H1 (cell line): Measurements from ENCODE around the gene MAGI2. TPM values are rescaled to one million over a fixed set of nuclear protein-coding genes. Genes with fewer than 3 reads are reported as not detected.
A peak's percentile ranks its signal among the peaks of the same experiment; 100 is the strongest.

Source experiments
- CTCF ChIA-PET: fragments of 300-600 bp; sonication (Branson Sonifier 250); formaldehyde crosslinking; loops from one replicate; lab custom pipeline; 2021; ENCODE audit not compliant: partially characterized antibody; lab: Charles Lee
- POLR2A ChIA-PET: fragments of 300-600 bp; sonication (Branson Sonifier 250); formaldehyde crosslinking; loops from one replicate; lab custom pipeline; 2021; ENCODE audit warnings: inconsistent platforms; ENCODE audit not compliant: partially characterized antibody; lab: Charles Lee
- DNase-seq, 2 experiments: peaks; one replicate each; pipeline versions ENCODE4 v3.0.0 to v3.0.0-alpha.2; 2010 to 2022; ENCODE audit warnings: low spot score in 2 of 2, low read depth in 1 of 2, mixed read lengths in 1 of 2
- FAIRE-seq: peaks from 2 replicates; lab custom pipeline; 2011; peaks lifted over from hg19 to GRCh38; lab: Jason Lieb, UNC
- H2AFZ ChIP-seq: 2 replicates; pipeline ENCODE4 v1.8.1; 2012; ENCODE audit warnings: low read length, inconsistent platforms
- H2AK5ac ChIP-seq: 2 replicates; pipeline ENCODE4 v1.6.1; 2013; ENCODE audit warnings: low read depth, low read length
- H2BK120ac ChIP-seq: replicated peaks from 2 replicates; pipeline ENCODE3; 2013; ENCODE audit warnings: low read depth, low read length, inconsistent platforms
- H2BK12ac ChIP-seq: 2 replicates; pipeline ENCODE4 v1.6.1; 2013; ENCODE audit warnings: low read depth, low read length
- H2BK15ac ChIP-seq: 2 replicates; pipeline ENCODE4 v1.6.1; 2013; ENCODE audit warnings: low read length
- H2BK20ac ChIP-seq: 2 replicates; pipeline ENCODE4 v1.6.1; 2013; ENCODE audit warnings: low read length
- H2BK5ac ChIP-seq: 2 replicates; pipeline ENCODE4 v1.6.1; 2013; ENCODE audit warnings: low read depth, low read length
- H3K14ac ChIP-seq: 2 replicates; pipeline ENCODE4 v1.6.1; 2013; ENCODE audit warnings: inconsistent platforms; ENCODE audit not compliant: insufficient read length
- H3K18ac ChIP-seq: 2 replicates; pipeline ENCODE4 v1.6.1; 2013; ENCODE audit warnings: low read length; ENCODE audit errors: extremely low read depth
- H3K23ac ChIP-seq: 2 replicates; pipeline ENCODE4 v1.6.1; 2013; ENCODE audit warnings: inconsistent platforms; ENCODE audit not compliant: insufficient read length
- H3K23me2 ChIP-seq: 2 replicates; pipeline ENCODE4 v1.6.1; 2013; ENCODE audit warnings: low read depth, low read length
- H3K27ac ChIP-seq: 2 replicates; pipeline ENCODE4 v1.6.1; 2011; ENCODE audit warnings: low read depth, low read length, inconsistent platforms
- H3K27me3 ChIP-seq, 4 experiments: replicated peaks in 1 of 4; 1 replicate in 1 of 4; 2 replicates in 3 of 4; pipeline versions ENCODE4 v1.6.1 to v1.8.1; 2011 to 2013; ENCODE audit warnings: low read length in 3 of 4, mild to moderate bottlenecking in 3 of 4, inconsistent platforms in 2 of 4, mixed read lengths in 2 of 4, moderate library complexity in 1 of 4; ENCODE audit not compliant: control insufficient read depth in 3 of 4, insufficient read depth in 3 of 4; ENCODE audit errors: extremely low read depth in 1 of 4
- H3K36me3 ChIP-seq, 4 experiments: 2 replicates each; pipeline versions ENCODE4 v1.6.1 to v1.8.1; 2011 to 2013; ENCODE audit warnings: mild to moderate bottlenecking in 4 of 4, low read length in 3 of 4, moderate library complexity in 2 of 4, control low read depth in 1 of 4, inconsistent platforms in 1 of 4; ENCODE audit not compliant: insufficient read depth in 4 of 4, control insufficient read depth in 2 of 4
- H3K4ac ChIP-seq: replicated peaks from 2 replicates; pipeline ENCODE3; 2013; ENCODE audit warnings: low read length, low read depth, mixed read lengths, inconsistent platforms; ENCODE audit not compliant: insufficient read length
- H3K4me1 ChIP-seq, 4 experiments: replicated peaks in 1 of 4; 1 replicate in 1 of 4; 2 replicates in 3 of 4; pipeline versions ENCODE4 v1.6.1 to v1.8.1; 2011 to 2013; ENCODE audit warnings: low read length in 3 of 4, inconsistent platforms in 2 of 4, mixed read lengths in 1 of 4; ENCODE audit not compliant: insufficient read depth in 4 of 4, control insufficient read depth in 3 of 4
- H3K4me2 ChIP-seq, 2 experiments: 2 replicates each; pipeline versions ENCODE4 v1.6.1 to v1.8.1; 2011 to 2013; ENCODE audit warnings: low read depth in 2 of 2, low read length in 2 of 2, control low read depth in 1 of 2, inconsistent platforms in 1 of 2, mild to moderate bottlenecking in 1 of 2; ENCODE audit not compliant: insufficient read depth in 1 of 2
- H3K4me3 ChIP-seq, 4 experiments: fragments of 200-600, 300-600 bp in 1 of 4; sonication (generic), shearing (Covaris generic), sonication (Bioruptor Twin) in 1 of 4; 2 replicates each; pipeline versions ENCODE4 v1.5.1 to v1.8.1; 2011 to 2016; ENCODE audit warnings: low read length in 4 of 4, low read depth in 3 of 4, control low read depth in 2 of 4, inconsistent platforms in 2 of 4, mild to moderate bottlenecking in 2 of 4, mixed read lengths in 1 of 4, moderate library complexity in 1 of 4; ENCODE audit not compliant: insufficient read depth in 2 of 4; ENCODE audit errors: extremely low read depth in 1 of 4
- H3K56ac ChIP-seq: replicated peaks from 2 replicates; pipeline ENCODE3; 2013; ENCODE audit warnings: low read depth, mild to moderate bottlenecking, mixed read lengths, low read length, inconsistent platforms; ENCODE audit not compliant: insufficient read length
- H3K79me1 ChIP-seq: 2 replicates; pipeline ENCODE4 v1.6.1; 2013; ENCODE audit warnings: low read depth, low read length, control low read depth
- H3K79me2 ChIP-seq, 2 experiments: 2 replicates each; pipeline versions ENCODE4 v1.6.1 to v1.8.1; 2012 to 2013; ENCODE audit warnings: low read length in 2 of 2, mild to moderate bottlenecking in 2 of 2, inconsistent platforms in 1 of 2; ENCODE audit not compliant: insufficient read depth in 2 of 2, control insufficient read depth in 1 of 2
- H3K9ac ChIP-seq, 4 experiments: replicated peaks in 1 of 4; 1 replicate in 1 of 4; 2 replicates in 3 of 4; pipeline versions ENCODE4 v1.6.1 to v1.8.1; 2011 to 2013; ENCODE audit warnings: low read depth in 3 of 4, low read length in 3 of 4, control low read depth in 2 of 4, mild to moderate bottlenecking in 2 of 4, moderate library complexity in 2 of 4, inconsistent platforms in 1 of 4; ENCODE audit errors: extremely low read depth in 1 of 4
- H3K9me3 ChIP-seq, 2 experiments: 2 replicates each; pipeline versions ENCODE4 v1.6.1 to v1.8.1; 2012 to 2013; ENCODE audit warnings: mild to moderate bottlenecking in 2 of 2, moderate library complexity in 2 of 2, control low read depth in 1 of 2, inconsistent platforms in 1 of 2, low read depth in 1 of 2, low read length in 1 of 2, mixed read lengths in 1 of 2; ENCODE audit not compliant: insufficient read depth in 2 of 2
- H4K20me1 ChIP-seq, 2 experiments: replicated peaks in 1 of 2; 2 replicates each; pipeline versions ENCODE3 to v1.8.1; 2011 to 2013; ENCODE audit warnings: inconsistent platforms in 2 of 2, low read length in 2 of 2, mild to moderate bottlenecking in 1 of 2; ENCODE audit not compliant: insufficient read depth in 2 of 2, control insufficient read depth in 1 of 2
- H4K5ac ChIP-seq: 2 replicates; pipeline ENCODE4 v1.6.1; 2013; ENCODE audit warnings: low read length, low read depth, mixed read lengths, inconsistent platforms; ENCODE audit not compliant: insufficient read length
- H4K8ac ChIP-seq: 2 replicates; pipeline ENCODE4 v1.8.0; 2013; ENCODE audit warnings: mild to moderate bottlenecking, moderate library complexity, low read length, inconsistent platforms; ENCODE audit not compliant: insufficient read depth; ENCODE audit errors: extremely low read depth
- H4K91ac ChIP-seq: replicated peaks from 2 replicates; pipeline ENCODE3; 2013; ENCODE audit warnings: low read length, mixed read lengths, inconsistent platforms; ENCODE audit not compliant: insufficient read length
- ASH2L ChIP-seq: fragments of 200-600, 300-600 bp; sonication (generic); IDR thresholded peaks from one replicate; pipeline ENCODE4 v1.7.1; 2017; ENCODE audit warnings: low read length
- E2F6 ChIP-seq: IDR thresholded peaks from 2 replicates; pipeline ENCODE4 v1.6.1; 2012; ENCODE audit warnings: inconsistent platforms
- KDM4A ChIP-seq: IDR thresholded peaks from one replicate; pipeline ENCODE4 v1.7.1; 2012; ENCODE audit warnings: low read depth, mild to moderate bottlenecking, moderate library complexity, low read length, inconsistent platforms; ENCODE audit not compliant: severe bottlenecking
- MAX ChIP-seq: IDR thresholded peaks from 2 replicates; pipeline ENCODE4 v1.6.1; 2012; ENCODE audit warnings: inconsistent platforms
- PHF8 ChIP-seq: fragments of 200-600 bp; sonication (generic); conservative IDR thresholded peaks from 2 replicates; pipeline ENCODE4 v1.7.1; 2012; ENCODE audit warnings: low read depth, mild to moderate bottlenecking, inconsistent platforms, low read length, moderate library complexity
- POLR2AphosphoS5 ChIP-seq: IDR thresholded peaks from 2 replicates; pipeline ENCODE4 v1.6.1; 2011; ENCODE audit warnings: low read depth, low read length
- SP4 ChIP-seq: IDR thresholded peaks from 2 replicates; pipeline ENCODE4 v1.6.1; 2012; ENCODE audit warnings: low read length, inconsistent platforms
- SUZ12 ChIP-seq: fragments of 200-600 bp; sonication (generic); IDR thresholded peaks from 2 replicates; pipeline ENCODE4 v1.6.1; 2012; ENCODE audit warnings: mild to moderate bottlenecking, inconsistent platforms, low read length, moderate library complexity, mixed read lengths
- WGBS, 2 experiments: shearing (Covaris generic) in 1 of 2; methylation state at CpG; one replicate each; pipeline versions ENCODE4 v1.1.6 to v1.1.7; 2013 to 2015; ENCODE audit warnings: low lambda C conversion rate in 2 of 2, mixed read lengths in 2 of 2, inconsistent platforms in 1 of 2, low coverage in 1 of 2, missing lambda C conversion rate in 1 of 2; ENCODE audit not compliant: insufficient replicate concordance in 2 of 2, insufficient coverage in 1 of 2, insufficient read length in 1 of 2; ENCODE audit errors: extremely low coverage in 1 of 2, missing lambda C conversion rate in 1 of 2; 5-methylcytosine and 5-hydroxymethylcytosine counted together
- polyA plus RNA-seq, 7 experiments: library from polyadenylated mRNA; depleted of rRNA in 3 of 7; stranded (reverse) in 5 of 7; unstranded in 2 of 7; fragments of >200 nt in 5 of 7; fragments of 200-250 nt in 2 of 7; gene quantifications; 1 replicate in 5 of 7; 2 replicates in 1 of 7; 4 replicates in 1 of 7; pipeline versions ENCODE4 v1.2.1 to v1.2.3, GENCODE V29; 2011 to 2013; ENCODE audit warnings: missing spikeins in 2 of 7, mixed read lengths in 2 of 7
- total RNA-seq: library from RNA; stranded (reverse); fragmentation: NEBNext Ultra II Directional; extraction: Animal tissue kit (Norgen Biotek cat#: 25700); gene quantifications from 2 replicates; pipeline ENCODE4 v1.2.1, GENCODE V29; 2021
- TF ChIP-seq, protein P1 (sequence below): IDR thresholded peaks from 2 replicates; pipeline ENCODE4 v1.6.1; 2012; ENCODE audit warnings: low read length, inconsistent platforms

MAGI2 gene
- total and polyA plus RNA-seq, 2 of the 8 experiments (the other 6 are each of a cell fraction or from before 2014, with no cell fraction given): 6.0 to 27.3 TPM

DNA sequence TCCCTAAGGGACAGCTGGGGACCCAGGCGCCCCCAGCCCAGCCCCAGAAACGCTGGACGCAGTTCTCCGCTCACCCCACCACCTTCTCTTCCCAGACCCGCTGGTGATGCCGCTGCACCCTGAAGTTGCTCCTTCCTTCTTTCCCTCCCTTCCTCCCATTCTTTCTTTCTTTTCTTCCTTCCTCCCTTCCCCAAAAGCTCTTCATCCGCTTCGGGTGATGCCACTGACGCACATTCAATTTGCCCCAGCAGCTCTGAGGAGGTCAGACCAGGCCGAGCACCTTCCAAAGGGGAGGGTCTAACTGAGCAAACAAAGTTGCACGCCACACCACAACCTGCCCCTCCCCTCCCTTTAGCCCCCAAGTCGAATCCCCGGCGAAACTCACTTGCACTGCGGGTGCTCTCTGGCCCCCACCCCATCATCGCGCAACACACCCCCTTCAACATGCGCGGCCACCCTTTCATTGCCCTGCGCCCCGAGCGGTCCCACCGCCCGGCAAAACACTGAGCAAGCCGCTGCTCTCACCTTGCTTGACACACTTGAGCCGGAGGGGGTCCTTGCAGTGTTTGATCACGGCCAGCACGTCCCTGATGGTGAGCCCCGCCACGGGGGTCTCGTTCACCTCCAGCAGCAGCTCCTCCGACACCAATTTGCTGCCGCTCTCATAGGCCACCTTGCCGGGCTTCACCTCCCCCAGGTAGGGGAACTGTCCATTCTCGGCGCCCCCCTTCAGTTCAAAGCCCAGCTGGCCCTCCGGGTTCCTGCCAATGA is 787 bp downstream of the MAGI2 start:
- H3K27me3 ChIP-seq: peaks cover 19 to 61% (median 47%) of the 10 kb centered on the region in 4 experiments
- H3K79me1 ChIP-seq: no peaks in the 10 kb centered on the region
- H3K14ac ChIP-seq: no peak overlapping the region
- no peak overlapping the region for H4K91ac ChIP-seq
- no peak overlapping the region for H2BK20ac ChIP-seq
- H2AK5ac ChIP-seq: no peak overlapping the region
- H3K27ac ChIP-seq: no peak overlapping the region
- peak overlapping the region; percentile 60 for H2AFZ ChIP-seq
- H2BK5ac ChIP-seq: no peak overlapping the region
- H4K20me1 ChIP-seq: peaks cover 0 to 3% of the 10 kb centered on the region in 2 experiments
- CTCF ChIA-PET: interaction anchor here (0.9 to 2.2 kb wide), 4 partner anchors 20 to 288 kb away, joined by 3 to 7 read pairs (median 3); no protein-coding TSS in a partner anchor
- H2BK15ac ChIP-seq: no peak overlapping the region
- H3K9me3 ChIP-seq: no peaks in the 10 kb centered on the region
- no peak overlapping the region; the same call in 1 of the 2 replicates for H4K8ac ChIP-seq
- 2% methylated on average over 34 of the region's 37 CpGs; no CpG with 5 or more reads in 1 of the 2 experiments for WGBS, 2 experiments
- H3K4me1 ChIP-seq: peaks cover 0 to 6% (median under 1%) of the 10 kb centered on the region in 4 experiments; a peak in 4 of 7 replicates
- no peak overlapping the region for H3K9ac ChIP-seq
- H3K18ac ChIP-seq: no peak overlapping the region; the same call in 1 of the 2 replicates
- H2BK120ac ChIP-seq: no peak overlapping the region
- H3K4ac ChIP-seq: no peak overlapping the region
- H4K5ac ChIP-seq: no peak overlapping the region
- POLR2A ChIA-PET: interaction anchor here (0.6 kb wide), 1 partner anchor 944 kb away, joined by 3 read pairs; no protein-coding TSS in a partner anchor
- DNase-seq (peak in 1 of 2 experiments; percentile 67), FAIRE-seq (no peak)
- no peak overlapping the region for H2BK12ac ChIP-seq
- peak overlapping the region; percentile 63 to 68 (median 64) for H3K4me3 ChIP-seq
- peak overlapping the region; percentile 96 to 99 for H3K4me2 ChIP-seq
- H3K56ac ChIP-seq: no peak overlapping the region
- H3K79me2 ChIP-seq: no peaks in the 10 kb centered on the region
- no peak overlapping the region for H3K23ac ChIP-seq
- no peaks in the 10 kb centered on the region for H3K36me3 ChIP-seq
- peaks cover 23% of the 10 kb centered on the region; the same call in 1 of the 2 replicates for H3K23me2 ChIP-seq
- TF ChIP-seq KDM4A (peak; percentile 47), E2F6 (no peak), MAX (no peak), ASH2L (no peak), SUZ12 (peak; percentile 70), PHF8 (no peak), POLR2AphosphoS5 (no peak), SP4 (no peak)
- TF ChIP-seq, protein P1, sequence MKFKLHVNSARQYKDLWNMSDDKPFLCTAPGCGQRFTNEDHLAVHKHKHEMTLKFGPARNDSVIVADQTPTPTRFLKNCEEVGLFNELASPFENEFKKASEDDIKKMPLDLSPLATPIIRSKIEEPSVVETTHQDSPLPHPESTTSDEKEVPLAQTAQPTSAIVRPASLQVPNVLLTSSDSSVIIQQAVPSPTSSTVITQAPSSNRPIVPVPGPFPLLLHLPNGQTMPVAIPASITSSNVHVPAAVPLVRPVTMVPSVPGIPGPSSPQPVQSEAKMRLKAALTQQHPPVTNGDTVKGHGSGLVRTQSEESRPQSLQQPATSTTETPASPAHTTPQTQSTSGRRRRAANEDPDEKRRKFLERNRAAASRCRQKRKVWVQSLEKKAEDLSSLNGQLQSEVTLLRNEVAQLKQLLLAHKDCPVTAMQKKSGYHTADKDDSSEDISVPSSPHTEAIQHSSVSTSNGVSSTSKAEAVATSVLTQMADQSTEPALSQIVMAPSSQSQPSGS: no peak
